H9 (cell line): Measurements from ENCODE around the gene PDZD4. TPM values are rescaled to one million over a fixed set of nuclear protein-coding genes. Genes with fewer than 3 reads are reported as not detected.

Experiments used
- DNase-seq: peaks from one replicate; pipeline ENCODE4 v3.0.0-alpha.2; 2017
- H2AFZ ChIP-seq: one replicate; pipeline ENCODE4 v1.6.1; 2013; ENCODE audit warnings: mild to moderate bottlenecking, low read length, control low read depth, moderate library complexity
- H2AK5ac ChIP-seq: 2 replicates; pipeline ENCODE4 v1.6.1; 2013; ENCODE audit warnings: low read length, control low read depth, mixed read lengths; ENCODE audit not compliant: insufficient read length
- H2BK120ac ChIP-seq: one replicate; pipeline ENCODE4 v1.6.1; 2013; ENCODE audit warnings: low read depth, mild to moderate bottlenecking, low read length, control low read depth, inconsistent platforms; ENCODE audit not compliant: poor library complexity, severe bottlenecking
- H2BK12ac ChIP-seq: 2 replicates; pipeline ENCODE4 v1.6.1; 2013; ENCODE audit warnings: low read length, control low read depth, mixed read lengths, low read depth; ENCODE audit not compliant: insufficient read length
- H2BK15ac ChIP-seq: 2 replicates; pipeline ENCODE4 v1.6.1; 2013; ENCODE audit warnings: low read depth, low read length, control low read depth
- H2BK20ac ChIP-seq: one replicate; pipeline ENCODE4 v1.6.1; 2013; ENCODE audit warnings: low read depth, mild to moderate bottlenecking, low read length, control low read depth, inconsistent platforms; ENCODE audit not compliant: poor library complexity, severe bottlenecking
- H2BK5ac ChIP-seq: 2 replicates; pipeline ENCODE4 v1.6.1; 2013; ENCODE audit warnings: low read length, control low read depth, mixed read lengths; ENCODE audit not compliant: insufficient read length
- H3K14ac ChIP-seq: 2 replicates; pipeline ENCODE4 v1.6.1; 2013; ENCODE audit warnings: low read length, control low read depth; ENCODE audit not compliant: insufficient read depth
- H3K18ac ChIP-seq: 2 replicates; pipeline ENCODE4 v1.6.1; 2013; ENCODE audit warnings: low read depth, mild to moderate bottlenecking, mixed read lengths, low read length, control low read depth; ENCODE audit not compliant: insufficient read length
- H3K23ac ChIP-seq: 2 replicates; pipeline ENCODE4 v1.6.1; 2013; ENCODE audit warnings: low read length, control low read depth, mixed read lengths, low read depth; ENCODE audit not compliant: insufficient read length
- H3K23me2 ChIP-seq: 2 replicates; pipeline ENCODE4 v1.6.1; 2013; ENCODE audit warnings: low read depth, mild to moderate bottlenecking, mixed read lengths, low read length, control low read depth; ENCODE audit not compliant: insufficient read length, poor library complexity, severe bottlenecking
- H3K27ac ChIP-seq: 2 replicates; pipeline ENCODE4 v1.5.1; 2013; ENCODE audit warnings: low read length, control low read depth, mixed read lengths, low read depth; ENCODE audit not compliant: insufficient read length
- H3K27me3 ChIP-seq: 2 replicates; pipeline ENCODE4 v1.6.1; 2013; ENCODE audit warnings: low read length, control low read depth, inconsistent platforms; ENCODE audit not compliant: insufficient read depth
- H3K4ac ChIP-seq: 2 replicates; pipeline ENCODE4 v1.6.1; 2013; ENCODE audit warnings: low read depth, mild to moderate bottlenecking, control low read depth, inconsistent platforms, low read length, moderate library complexity
- H3K4me1 ChIP-seq: 2 replicates; pipeline ENCODE4 v1.6.1; 2013; ENCODE audit warnings: low read length, control low read depth, inconsistent platforms; ENCODE audit not compliant: insufficient read depth
- H3K4me2 ChIP-seq: 2 replicates; pipeline ENCODE4 v1.6.1; 2013; ENCODE audit warnings: low read length, control low read depth, mixed read lengths; ENCODE audit not compliant: insufficient read length, insufficient read depth
- H3K56ac ChIP-seq: 2 replicates; pipeline ENCODE4 v1.6.1; 2013; ENCODE audit warnings: low read depth, mild to moderate bottlenecking, mixed read lengths, low read length, control low read depth; ENCODE audit not compliant: insufficient read length
- H3K79me1 ChIP-seq: 2 replicates; pipeline ENCODE4 v1.6.1; 2013; ENCODE audit warnings: low read depth, mild to moderate bottlenecking, moderate library complexity, low read length, control low read depth, inconsistent platforms; ENCODE audit not compliant: insufficient read depth, poor library complexity, severe bottlenecking
- H3K79me2 ChIP-seq: 2 replicates; pipeline ENCODE4 v1.6.1; 2013; ENCODE audit warnings: low read length, control low read depth, inconsistent platforms; ENCODE audit not compliant: insufficient read depth
- H3K9ac ChIP-seq: 2 replicates; pipeline ENCODE4 v1.6.1; 2013; ENCODE audit warnings: low read length, control low read depth, mixed read lengths; ENCODE audit not compliant: insufficient read length; ENCODE audit errors: extremely low read depth
- H3K9me3 ChIP-seq: one replicate; pipeline ENCODE4 v1.6.1; 2013; ENCODE audit warnings: low read depth, low read length, inconsistent platforms; ENCODE audit not compliant: control insufficient read depth
- H3T11ph ChIP-seq: one replicate; pipeline ENCODE4 v1.6.1; 2013; ENCODE audit warnings: mild to moderate bottlenecking, low read length, control low read depth, inconsistent platforms
- H4K20me1 ChIP-seq: one replicate; pipeline ENCODE4 v1.6.1; 2013; ENCODE audit not compliant: control insufficient read depth, insufficient read length, insufficient read depth
- H4K5ac ChIP-seq: 2 replicates; pipeline ENCODE4 v1.6.1; 2013; ENCODE audit warnings: low read depth, mild to moderate bottlenecking, mixed read lengths, low read length, control low read depth; ENCODE audit not compliant: insufficient read length
- H4K8ac ChIP-seq: replicated peaks from 2 replicates; pipeline ENCODE4 v1.6.1; 2013; ENCODE audit warnings: low read length, control low read depth, mixed read lengths, low read depth; ENCODE audit not compliant: insufficient read length
- H4K91ac ChIP-seq: 2 replicates; pipeline ENCODE4 v1.6.1; 2013; ENCODE audit warnings: low read depth, mild to moderate bottlenecking, moderate library complexity, mixed read lengths, low read length, control low read depth; ENCODE audit not compliant: insufficient read length
- H3K27ac Mint-ChIP-seq, 3 experiments: 2 replicates in 2 of 3; 3 replicates in 1 of 3; pipeline ENCODE4 v1.8.0; 2020 to 2021; ENCODE audit warnings: mixed read lengths in 3 of 3, mild to moderate bottlenecking in 1 of 3, moderate library complexity in 1 of 3
- H3K27me3 Mint-ChIP-seq: 2 replicates; pipeline ENCODE4 v1.8.0; 2021; ENCODE audit warnings: low read depth, mild to moderate bottlenecking, moderate library complexity, mixed read lengths
- H3K36me3 Mint-ChIP-seq, 3 experiments: 2 replicates in 2 of 3; 3 replicates in 1 of 3; pipeline ENCODE4 v1.8.0; 2020 to 2021; ENCODE audit warnings: low read depth in 3 of 3, mixed read lengths in 3 of 3; ENCODE audit not compliant: insufficient read depth in 1 of 3
- H3K4me1 Mint-ChIP-seq, 2 experiments: 2 replicates each; pipeline ENCODE4 v1.8.0; 2020; ENCODE audit warnings: mixed read lengths in 2 of 2
- H3K4me3 Mint-ChIP-seq, 2 experiments: 2 replicates in 1 of 2; 3 replicates in 1 of 2; pipeline ENCODE4 v1.8.0; 2020 to 2021; ENCODE audit warnings: mild to moderate bottlenecking in 2 of 2, mixed read lengths in 2 of 2, moderate library complexity in 1 of 2
- H3K9me3 Mint-ChIP-seq, 2 experiments: 2 replicates in 1 of 2; 3 replicates in 1 of 2; pipeline ENCODE4 v1.8.0; 2020; ENCODE audit warnings: mild to moderate bottlenecking in 2 of 2, mixed read lengths in 2 of 2, moderate library complexity in 1 of 2
- CTCF ChIP-seq: fragments of 200-600 bp; sonication (generic); conservative IDR thresholded peaks from 3 replicates; pipeline ENCODE4 v1.8.0; 2021; ENCODE audit warnings: antibody characterized with exemption, mild to moderate bottlenecking
- WGBS: extraction: QIAGEN DNeasy Blood & Tissue Kit; methylation state at CpG from one replicate; pipeline ENCODE4 v1.1.7; 2013; ENCODE audit warnings: missing lambda C conversion rate, low lambda C conversion rate, mixed read lengths; ENCODE audit not compliant: insufficient read length; ENCODE audit errors: extremely low coverage; 5-methylcytosine and 5-hydroxymethylcytosine counted together
- total RNA-seq: library from RNA; stranded (reverse); gene quantifications from 2 replicates; pipeline ENCODE4 v1.2.1, GENCODE V29; 2021

The PDZD4 gene
- total RNA-seq, 1 experiment from 2014 or later = 110 TPM

DNA sequence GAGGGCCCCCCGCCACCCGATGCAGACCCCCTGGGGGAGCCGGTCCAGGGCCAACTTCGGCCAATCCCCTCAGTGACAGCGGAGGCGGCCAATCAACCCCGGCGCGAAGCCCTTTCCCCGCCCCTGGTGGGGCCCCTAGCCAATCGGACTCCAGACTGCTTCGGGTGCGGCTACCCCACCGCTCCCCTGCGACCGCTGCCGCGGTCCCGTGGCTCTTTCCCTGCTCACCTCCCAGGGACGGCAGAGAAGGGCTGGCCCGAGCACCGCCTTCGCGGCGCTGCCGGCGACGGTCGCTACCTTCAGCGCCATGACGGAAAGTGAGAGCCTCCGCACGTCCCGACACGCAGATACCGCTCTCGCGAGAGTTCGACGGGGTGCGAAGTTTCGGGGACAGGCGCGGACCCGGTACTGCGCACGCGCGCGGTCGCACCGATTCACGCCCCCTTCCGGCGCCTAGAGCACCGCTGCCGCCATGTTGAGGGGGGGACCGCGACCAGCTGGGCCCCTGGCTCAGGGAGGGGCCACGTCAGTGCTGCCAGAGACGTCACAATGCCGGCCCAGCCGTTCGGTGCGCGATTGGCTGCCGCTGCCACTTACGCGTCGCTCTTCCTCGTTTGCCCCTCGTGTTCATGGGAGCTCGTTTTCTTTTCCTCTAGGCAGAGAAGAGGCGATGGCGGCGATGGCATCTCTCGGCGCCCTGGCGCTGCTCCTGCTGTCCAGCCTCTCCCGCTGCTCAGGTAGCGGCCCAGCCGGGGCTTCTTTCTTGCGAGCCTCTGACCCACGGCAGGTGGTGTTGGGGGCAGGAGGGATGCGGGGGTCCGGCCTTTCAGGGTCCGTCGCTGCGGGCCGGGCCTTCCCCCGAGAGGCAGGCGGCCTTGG lies 36.1 kb downstream of the PDZD4 start, which contains the start of the genes IDH3G and SSR4:
TSS of gene IDH3G (minus strand) at position 358 of the 879 bp plus-strand sequence. CDS start at position 309, 49 bp downstream.
TSS of gene SSR4 (plus strand) at position 651 of the 879 bp plus-strand sequence. CDS start at position 671, 20 bp downstream.
- peak within 1 kb of the TSS; percentile 95 for H3K18ac ChIP-seq
- H2BK20ac ChIP-seq = no peak within 1 kb of the TSS
- no peak within 1 kb of the TSS for H4K91ac ChIP-seq
- no peaks in the 10 kb centered on the region for H3K27me3 ChIP-seq
- no peak within 1 kb of the TSS for H2BK5ac ChIP-seq
- H3K27ac Mint-ChIP-seq = peak within 1 kb of the TSS in 2 of 3 experiments; percentile 96 to 97; a peak in 5 of 7 replicates
- H3K4me2 ChIP-seq = peak within 1 kb of the TSS; percentile 55
- no peak within 1 kb of the TSS for H4K8ac ChIP-seq
- H4K5ac ChIP-seq = no peak within 1 kb of the TSS
- no peak within 1 kb of the TSS for H3K56ac ChIP-seq
- peak within 1 kb of the TSS; percentile 87 to 93 for H3K4me3 Mint-ChIP-seq
- peak within 1 kb of the TSS; percentile 88 for H3K9ac ChIP-seq
- no peaks in the 10 kb centered on the region for H4K20me1 ChIP-seq
- no peaks in the 10 kb centered on the region for H3K4me1 ChIP-seq
- no peak within 1 kb of the TSS for H2BK12ac ChIP-seq
- H3K9me3 Mint-ChIP-seq = peaks cover 53 to 75% of the 10 kb centered on the region in 2 experiments
- peaks cover 7 to 12% of the 10 kb centered on the region in 2 experiments; a peak in 3 of 4 replicates for H3K4me1 Mint-ChIP-seq
- H3K9me3 ChIP-seq = peaks cover 40% of the 10 kb centered on the region
- no CpG with 5 or more reads among the region's 92 CpGs for WGBS
- no peak within 1 kb of the TSS for H3T11ph ChIP-seq
- DNase-seq = peak; percentile 94
- H3K4ac ChIP-seq = no peak within 1 kb of the TSS
- peak; percentile 21; the same call in 1 of the 3 replicates for TF ChIP-seq CTCF
- no peak within 1 kb of the TSS for H3K27ac ChIP-seq
- 0 out of 2 replicates have a peak within 1 kb of the TSS, but pooled peaks have one; percentile 90 for H3K14ac ChIP-seq
- H3K23me2 ChIP-seq = peaks cover 4% of the 10 kb centered on the region
- no peak within 1 kb of the TSS for H3K23ac ChIP-seq
- H2AK5ac ChIP-seq = no peak within 1 kb of the TSS
- no peaks in the 10 kb centered on the region for H3K79me1 ChIP-seq
- no peak within 1 kb of the TSS for H2AFZ ChIP-seq
- no peak within 1 kb of the TSS for H2BK15ac ChIP-seq
- no peaks in the 10 kb centered on the region; the same call in 1 of the 2 replicates for H3K27me3 Mint-ChIP-seq
- peaks cover 4% of the 10 kb centered on the region; the same call in 1 of the 2 replicates for H3K79me2 ChIP-seq
- H2BK120ac ChIP-seq = no peak within 1 kb of the TSS
- H3K36me3 Mint-ChIP-seq = peaks cover 33 to 49% (median 39%) of the 10 kb centered on the region in 3 experiments
